A673 (cell line): ENCODE data around the gene TBC1D2B. TPM values are rescaled to one million over a fixed set of nuclear protein-coding genes. Genes with fewer than 3 reads are reported as not detected.

Experiments
- BruUV-seq: library from RNA; stranded (reverse); fragments of 400-500 nt; replicated peaks from 2 replicates; lab custom pipeline; 2021; lab: Mats Ljungman, UMichigan
- CTCF ChIA-PET: fragments of 300-600 bp; sonication (Branson Sonifier 250); formaldehyde crosslinking; loops from one replicate; lab custom pipeline; 2022; ENCODE audit warnings: antibody characterized with exemption; lab: Charles Lee
- POLR2A ChIA-PET: fragments of 300-600 bp; sonication (Branson Sonifier 250); formaldehyde crosslinking; loops from one replicate; lab custom pipeline; 2022; ENCODE audit warnings: antibody characterized with exemption; ENCODE audit not compliant: low non-redundant PET; lab: Charles Lee
- DNase-seq: peaks from one replicate; pipeline ENCODE4 v3.0.0-alpha.2; 2015; ENCODE audit warnings: low spot score
- H3K27ac ChIP-seq: fragments of 200-600 bp; sonication (generic); 2 replicates; pipeline ENCODE4 v1.5.1; 2016; ENCODE audit warnings: mixed run types, low read depth, mild to moderate bottlenecking, mixed read lengths, antibody characterized with exemption, low read length; ENCODE audit not compliant: poor library complexity, severe bottlenecking
- H3K27me3 ChIP-seq: fragments of 200-600 bp; sonication (generic); replicated peaks from 2 replicates; pipeline ENCODE4 v1.6.1; 2017; ENCODE audit warnings: mixed run types, low read depth, mild to moderate bottlenecking, mixed read lengths, antibody characterized with exemption, low read length; ENCODE audit not compliant: insufficient read depth, poor library complexity
- H3K36me3 ChIP-seq: fragments of 200-600 bp; sonication (generic); 2 replicates; pipeline ENCODE4 v1.6.1; 2016; ENCODE audit warnings: mixed run types, mild to moderate bottlenecking, mixed read lengths, antibody characterized with exemption, low read length; ENCODE audit not compliant: insufficient read depth, poor library complexity, severe bottlenecking
- H3K4me1 ChIP-seq: fragments of 200-600 bp; sonication (generic); 2 replicates; pipeline ENCODE4 v1.6.1; 2017; ENCODE audit warnings: mixed run types, mild to moderate bottlenecking, mixed read lengths, antibody characterized with exemption, low read length; ENCODE audit not compliant: insufficient read depth, poor library complexity, severe bottlenecking
- H3K4me3 ChIP-seq: fragments of 200-600 bp; sonication (generic); 2 replicates; pipeline ENCODE4 v1.5.1; 2016; ENCODE audit warnings: low read depth, mixed run types, mild to moderate bottlenecking, mixed read lengths, low read length; ENCODE audit not compliant: poor library complexity, severe bottlenecking
- H3K9me3 ChIP-seq: fragments of 200-600 bp; sonication (generic); 2 replicates; pipeline ENCODE4 v1.6.1; 2016; ENCODE audit warnings: mixed run types, low read depth, mild to moderate bottlenecking, mixed read lengths, antibody characterized with exemption, low read length; ENCODE audit not compliant: poor library complexity, severe bottlenecking
- EZH2 ChIP-seq: fragments of 200-600 bp; sonication (generic); IDR thresholded peaks from 2 replicates; pipeline ENCODE4 v1.6.1; 2017; ENCODE audit warnings: borderline replicate concordance, low read depth, mild to moderate bottlenecking, mixed read lengths, antibody characterized with exemption, low read length; ENCODE audit not compliant: poor library complexity, severe bottlenecking
- intact Hi-C: fragments of 100-400 bp; cut with micrococcal nuclease; formaldehyde crosslinking; loops from one replicate; pipeline ENCODE4 v1.10.0; 2022; ENCODE audit not compliant: unreplicated experiment
- total RNA-seq: library from RNA; stranded (reverse); gene quantifications from 2 replicates; pipeline ENCODE4 v1.2.3, GENCODE V29; 2021
- TF ChIP-seq, protein P1 (sequence below): fragments of 300-800, 200-600 bp; sonication (generic); conservative IDR thresholded peaks from 2 replicates; pipeline ENCODE4 v1.5.1; 2017; ENCODE audit warnings: low read depth, mild to moderate bottlenecking, antibody characterized with exemption, low read length, moderate library complexity, mixed read lengths

Gene TBC1D2B
- total RNA-seq, 1 experiment from 2014 or later = 26.0 TPM

GRCh38 chr15:78055919-78056713 is 21.4 kb downstream of the TBC1D2B start:
- no peak overlapping the region for H3K27ac ChIP-seq
- intact Hi-C loops = no loop called here

GRCh38 chr15:78054966-78055365 is 22.5 kb downstream of the TBC1D2B start:
- POLR2A ChIA-PET = no interaction called here
- BruUV-seq = no TSS peak
- no peak overlapping the region for H3K27ac ChIP-seq
- no peak for DNase-seq
- CTCF ChIA-PET = no interaction called here
- H3K4me3 ChIP-seq = no peak overlapping the region
- no peaks in the 10 kb centered on the region for H3K27me3 ChIP-seq
- intact Hi-C loops = no loop called here
- no peak for TF ChIP-seq EZH2
- TF ChIP-seq, protein P1, sequence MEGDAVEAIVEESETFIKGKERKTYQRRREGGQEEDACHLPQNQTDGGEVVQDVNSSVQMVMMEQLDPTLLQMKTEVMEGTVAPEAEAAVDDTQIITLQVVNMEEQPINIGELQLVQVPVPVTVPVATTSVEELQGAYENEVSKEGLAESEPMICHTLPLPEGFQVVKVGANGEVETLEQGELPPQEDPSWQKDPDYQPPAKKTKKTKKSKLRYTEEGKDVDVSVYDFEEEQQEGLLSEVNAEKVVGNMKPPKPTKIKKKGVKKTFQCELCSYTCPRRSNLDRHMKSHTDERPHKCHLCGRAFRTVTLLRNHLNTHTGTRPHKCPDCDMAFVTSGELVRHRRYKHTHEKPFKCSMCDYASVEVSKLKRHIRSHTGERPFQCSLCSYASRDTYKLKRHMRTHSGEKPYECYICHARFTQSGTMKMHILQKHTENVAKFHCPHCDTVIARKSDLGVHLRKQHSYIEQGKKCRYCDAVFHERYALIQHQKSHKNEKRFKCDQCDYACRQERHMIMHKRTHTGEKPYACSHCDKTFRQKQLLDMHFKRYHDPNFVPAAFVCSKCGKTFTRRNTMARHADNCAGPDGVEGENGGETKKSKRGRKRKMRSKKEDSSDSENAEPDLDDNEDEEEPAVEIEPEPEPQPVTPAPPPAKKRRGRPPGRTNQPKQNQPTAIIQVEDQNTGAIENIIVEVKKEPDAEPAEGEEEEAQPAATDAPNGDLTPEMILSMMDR = no peak
- H3K36me3 ChIP-seq = no peaks in the 10 kb centered on the region
- no peaks in the 10 kb centered on the region for H3K9me3 ChIP-seq
- H3K4me1 ChIP-seq = peaks cover 31% of the 10 kb centered on the region

More at GRCh38 chr15:78055919-78056713, 21.4 kb downstream of the TBC1D2B start:
- H3K36me3 ChIP-seq = no peaks in the 10 kb centered on the region
- TF ChIP-seq, protein P1 = no peak
- no peak for TF ChIP-seq EZH2
- H3K27me3 ChIP-seq = no peaks in the 10 kb centered on the region
- no TSS peak for BruUV-seq
- POLR2A ChIA-PET = no interaction called here
- no peaks in the 10 kb centered on the region for H3K9me3 ChIP-seq
- no peak for DNase-seq
- H3K4me3 ChIP-seq = no peak overlapping the region
- H3K4me1 ChIP-seq = peaks cover 22% of the 10 kb centered on the region
- CTCF ChIA-PET = interaction anchor here (0.6 kb wide), 1 partner anchor 35 kb away, joined by 3 read pairs; no protein-coding TSS in a partner anchor

- H3K36me3 ChIP-seq = no peaks in the 10 kb centered on the region
- no peaks in the 10 kb centered on the region for H3K27me3 ChIP-seq
- TF ChIP-seq, protein P1 = no peak
- no peak for TF ChIP-seq EZH2
- CTCF ChIA-PET = no interaction called here
- intact Hi-C loops = no loop called here
- BruUV-seq = no TSS peak
- no peak overlapping the region for H3K4me3 ChIP-seq
- H3K27ac ChIP-seq = no peak overlapping the region
- POLR2A ChIA-PET = no interaction called here
- no peaks in the 10 kb centered on the region for H3K9me3 ChIP-seq
- H3K4me1 ChIP-seq = peaks cover 31% of the 10 kb centered on the region
- no peak for DNase-seq
Observed at GRCh38 chr15:78054518-78054917, 23.0 kb downstream of the TBC1D2B start.
